ENCODE data around the gene EPHA4. TPM values are rescaled to one million over a fixed set of nuclear protein-coding genes. Genes with fewer than 3 reads are reported as not detected.

EPHA4 gene
- total and polyA plus RNA-seq, 4 donors = 0.43 to 2.3 (median 1.1) TPM

DNA sequence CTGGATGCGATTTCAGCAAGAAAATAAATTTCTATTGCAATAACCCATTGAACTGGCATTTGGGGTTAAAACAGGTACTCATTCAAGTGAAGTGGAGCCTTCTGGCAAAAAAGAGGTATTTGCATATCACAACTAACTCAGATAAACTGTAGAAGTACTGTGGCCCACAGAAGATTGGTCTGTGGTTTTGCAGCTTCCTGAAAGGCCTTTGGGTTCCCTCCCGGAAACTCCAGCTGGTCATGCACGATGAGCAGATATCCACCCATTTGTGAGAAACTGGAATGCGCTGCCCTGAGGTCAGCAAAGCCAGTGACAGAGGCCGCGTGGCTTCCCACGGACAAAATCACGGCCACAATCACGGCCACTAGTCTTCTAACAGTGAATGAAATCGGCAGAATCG lies 106.3 kb downstream of the EPHA4 start:
- Histone ChIP-seq H3K27ac (ENCODE audit: low read depth in 1 of 2, low read length in 2 of 2) (no peak overlapping the region), H3K36me3 (ENCODE audit: control insufficient read depth in 4 of 4, insufficient read depth in 3 of 4, low read depth in 1 of 4, low read length in 3 of 4) (no peaks in the 10 kb centered on the region), H3K9ac (ENCODE audit: low read depth in 1 of 2, low read length in 2 of 2) (no peak overlapping the region), H3K4me3 (ENCODE audit: low read depth in 1 of 3, low read length in 3 of 3) (no peak overlapping the region), H3K9me3 (ENCODE audit: control insufficient read depth in 4 of 4, low read length in 3 of 4) (no peaks in the 10 kb centered on the region), H3K4me1 (ENCODE audit: control insufficient read depth in 4 of 4, insufficient read depth in 4 of 4, low read length in 3 of 4) (no peaks in the 10 kb centered on the region), H3K27me3 (ENCODE audit: control insufficient read depth in 4 of 4, insufficient read depth in 4 of 4, low read length in 3 of 4) (peaks cover 0 to 5% (median 1%) of the 10 kb centered on the region in 4 donors)
- DNase-seq (ENCODE audit: low spot score) = no peak
- TF ChIP-seq HNF4A (conservative IDR thresholded peaks at IDR 0.05) (no peak), EGR1 (IDR thresholded peaks at IDR 0.05; ENCODE audit: low read depth in 2 of 2) (no peak), TAF1 (conservative IDR thresholded peaks at IDR 0.05) (no peak), FOXA2 (IDR thresholded peaks at IDR 0.05) (no peak), FOXA1 (IDR thresholded peaks at IDR 0.05) (no peak), RXRA (IDR thresholded peaks at IDR 0.05) (no peak), HNF4G (IDR thresholded peaks at IDR 0.05) (no peak), SP1 (IDR thresholded peaks at IDR 0.05) (no peak), YY1 (IDR thresholded peaks at IDR 0.05) (no peak), GABPA (IDR thresholded peaks at IDR 0.05 in 1 of 2, conservative IDR thresholded peaks at IDR 0.05 in 1 of 2) (no peak)
- TF ChIP-seq, protein P1, sequence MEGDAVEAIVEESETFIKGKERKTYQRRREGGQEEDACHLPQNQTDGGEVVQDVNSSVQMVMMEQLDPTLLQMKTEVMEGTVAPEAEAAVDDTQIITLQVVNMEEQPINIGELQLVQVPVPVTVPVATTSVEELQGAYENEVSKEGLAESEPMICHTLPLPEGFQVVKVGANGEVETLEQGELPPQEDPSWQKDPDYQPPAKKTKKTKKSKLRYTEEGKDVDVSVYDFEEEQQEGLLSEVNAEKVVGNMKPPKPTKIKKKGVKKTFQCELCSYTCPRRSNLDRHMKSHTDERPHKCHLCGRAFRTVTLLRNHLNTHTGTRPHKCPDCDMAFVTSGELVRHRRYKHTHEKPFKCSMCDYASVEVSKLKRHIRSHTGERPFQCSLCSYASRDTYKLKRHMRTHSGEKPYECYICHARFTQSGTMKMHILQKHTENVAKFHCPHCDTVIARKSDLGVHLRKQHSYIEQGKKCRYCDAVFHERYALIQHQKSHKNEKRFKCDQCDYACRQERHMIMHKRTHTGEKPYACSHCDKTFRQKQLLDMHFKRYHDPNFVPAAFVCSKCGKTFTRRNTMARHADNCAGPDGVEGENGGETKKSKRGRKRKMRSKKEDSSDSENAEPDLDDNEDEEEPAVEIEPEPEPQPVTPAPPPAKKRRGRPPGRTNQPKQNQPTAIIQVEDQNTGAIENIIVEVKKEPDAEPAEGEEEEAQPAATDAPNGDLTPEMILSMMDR (IDR thresholded peaks at IDR 0.05; ENCODE audit: low read depth, low read length, missing input control) = no peak
- TF ChIP-seq, protein P2, sequence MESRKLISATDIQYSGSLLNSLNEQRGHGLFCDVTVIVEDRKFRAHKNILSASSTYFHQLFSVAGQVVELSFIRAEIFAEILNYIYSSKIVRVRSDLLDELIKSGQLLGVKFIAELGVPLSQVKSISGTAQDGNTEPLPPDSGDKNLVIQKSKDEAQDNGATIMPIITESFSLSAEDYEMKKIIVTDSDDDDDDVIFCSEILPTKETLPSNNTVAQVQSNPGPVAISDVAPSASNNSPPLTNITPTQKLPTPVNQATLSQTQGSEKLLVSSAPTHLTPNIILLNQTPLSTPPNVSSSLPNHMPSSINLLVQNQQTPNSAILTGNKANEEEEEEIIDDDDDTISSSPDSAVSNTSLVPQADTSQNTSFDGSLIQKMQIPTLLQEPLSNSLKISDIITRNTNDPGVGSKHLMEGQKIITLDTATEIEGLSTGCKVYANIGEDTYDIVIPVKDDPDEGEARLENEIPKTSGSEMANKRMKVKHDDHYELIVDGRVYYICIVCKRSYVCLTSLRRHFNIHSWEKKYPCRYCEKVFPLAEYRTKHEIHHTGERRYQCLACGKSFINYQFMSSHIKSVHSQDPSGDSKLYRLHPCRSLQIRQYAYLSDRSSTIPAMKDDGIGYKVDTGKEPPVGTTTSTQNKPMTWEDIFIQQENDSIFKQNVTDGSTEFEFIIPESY (IDR thresholded peaks at IDR 0.05) = no peak
- TF ChIP-seq, protein P3, sequence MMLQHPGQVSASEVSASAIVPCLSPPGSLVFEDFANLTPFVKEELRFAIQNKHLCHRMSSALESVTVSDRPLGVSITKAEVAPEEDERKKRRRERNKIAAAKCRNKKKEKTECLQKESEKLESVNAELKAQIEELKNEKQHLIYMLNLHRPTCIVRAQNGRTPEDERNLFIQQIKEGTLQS (IDR thresholded peaks at IDR 0.05) = no peak
- TF ChIP-seq, protein P4, sequence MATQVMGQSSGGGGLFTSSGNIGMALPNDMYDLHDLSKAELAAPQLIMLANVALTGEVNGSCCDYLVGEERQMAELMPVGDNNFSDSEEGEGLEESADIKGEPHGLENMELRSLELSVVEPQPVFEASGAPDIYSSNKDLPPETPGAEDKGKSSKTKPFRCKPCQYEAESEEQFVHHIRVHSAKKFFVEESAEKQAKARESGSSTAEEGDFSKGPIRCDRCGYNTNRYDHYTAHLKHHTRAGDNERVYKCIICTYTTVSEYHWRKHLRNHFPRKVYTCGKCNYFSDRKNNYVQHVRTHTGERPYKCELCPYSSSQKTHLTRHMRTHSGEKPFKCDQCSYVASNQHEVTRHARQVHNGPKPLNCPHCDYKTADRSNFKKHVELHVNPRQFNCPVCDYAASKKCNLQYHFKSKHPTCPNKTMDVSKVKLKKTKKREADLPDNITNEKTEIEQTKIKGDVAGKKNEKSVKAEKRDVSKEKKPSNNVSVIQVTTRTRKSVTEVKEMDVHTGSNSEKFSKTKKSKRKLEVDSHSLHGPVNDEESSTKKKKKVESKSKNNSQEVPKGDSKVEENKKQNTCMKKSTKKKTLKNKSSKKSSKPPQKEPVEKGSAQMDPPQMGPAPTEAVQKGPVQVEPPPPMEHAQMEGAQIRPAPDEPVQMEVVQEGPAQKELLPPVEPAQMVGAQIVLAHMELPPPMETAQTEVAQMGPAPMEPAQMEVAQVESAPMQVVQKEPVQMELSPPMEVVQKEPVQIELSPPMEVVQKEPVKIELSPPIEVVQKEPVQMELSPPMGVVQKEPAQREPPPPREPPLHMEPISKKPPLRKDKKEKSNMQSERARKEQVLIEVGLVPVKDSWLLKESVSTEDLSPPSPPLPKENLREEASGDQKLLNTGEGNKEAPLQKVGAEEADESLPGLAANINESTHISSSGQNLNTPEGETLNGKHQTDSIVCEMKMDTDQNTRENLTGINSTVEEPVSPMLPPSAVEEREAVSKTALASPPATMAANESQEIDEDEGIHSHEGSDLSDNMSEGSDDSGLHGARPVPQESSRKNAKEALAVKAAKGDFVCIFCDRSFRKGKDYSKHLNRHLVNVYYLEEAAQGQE (IDR thresholded peaks at IDR 0.05) = no peak
- 82% methylated on average over 11 of the region's 11 CpGs for WGBS

DNA sequence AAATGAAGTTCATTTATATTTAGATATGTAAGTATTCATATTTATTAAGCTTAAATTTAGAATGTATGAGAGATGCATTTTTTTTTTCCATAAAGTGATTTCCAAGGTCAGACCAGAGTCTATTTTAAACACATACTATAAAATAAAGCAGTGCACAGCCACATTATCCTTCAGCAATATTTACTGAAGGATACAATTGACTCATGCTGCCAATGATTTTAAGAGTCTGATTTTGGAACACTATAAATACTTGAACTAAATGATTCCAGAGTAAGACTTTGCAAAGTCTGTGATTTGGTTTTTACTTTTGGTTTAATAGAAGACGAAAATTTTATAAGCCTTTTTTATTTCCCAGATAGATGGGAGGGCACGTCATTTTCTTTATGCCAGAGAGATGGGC lies 107.1 kb downstream of the EPHA4 start:
- DNase-seq (ENCODE audit: low spot score) = no peak
- Histone ChIP-seq H3K36me3 (ENCODE audit: control insufficient read depth in 4 of 4, insufficient read depth in 3 of 4, low read depth in 1 of 4, low read length in 3 of 4) (no peaks in the 10 kb centered on the region), H3K4me1 (ENCODE audit: control insufficient read depth in 4 of 4, insufficient read depth in 4 of 4, low read length in 3 of 4) (no peaks in the 10 kb centered on the region), H3K9ac (ENCODE audit: low read depth in 1 of 2, low read length in 2 of 2) (no peak overlapping the region), H3K9me3 (ENCODE audit: control insufficient read depth in 4 of 4, low read length in 3 of 4) (no peaks in the 10 kb centered on the region), H3K4me3 (ENCODE audit: low read depth in 1 of 3, low read length in 3 of 3) (no peak overlapping the region), H3K27me3 (ENCODE audit: control insufficient read depth in 4 of 4, insufficient read depth in 4 of 4, low read length in 3 of 4) (peaks cover 0 to 5% (median 1%) of the 10 kb centered on the region in 4 donors), H3K27ac (ENCODE audit: low read depth in 1 of 2, low read length in 2 of 2) (no peak overlapping the region)
- 73% methylated on average over 2 of the region's 2 CpGs for WGBS
- TF ChIP-seq, protein P1 (IDR thresholded peaks at IDR 0.05; ENCODE audit: low read depth, low read length, missing input control) = no peak
- TF ChIP-seq JUND (IDR thresholded peaks at IDR 0.05) (no peak), TAF1 (conservative IDR thresholded peaks at IDR 0.05) (no peak), SP1 (IDR thresholded peaks at IDR 0.05) (no peak), NR2F2 (IDR thresholded peaks at IDR 0.05) (no peak), GABPA (IDR thresholded peaks at IDR 0.05 in 1 of 2, conservative IDR thresholded peaks at IDR 0.05 in 1 of 2) (no peak), RAD21 (IDR thresholded peaks at IDR 0.05) (no peak), HNF4A (conservative IDR thresholded peaks at IDR 0.05) (no peak), YY1 (IDR thresholded peaks at IDR 0.05) (no peak), EGR1 (IDR thresholded peaks at IDR 0.05; ENCODE audit: low read depth in 2 of 2) (no peak), RXRA (IDR thresholded peaks at IDR 0.05) (no peak), FOXA2 (IDR thresholded peaks at IDR 0.05) (no peak)
- TF ChIP-seq, protein P3 (IDR thresholded peaks at IDR 0.05) = no peak
- TF ChIP-seq, protein P4 (IDR thresholded peaks at IDR 0.05) = no peak

All from liver (tissue), 9 donors.